ENCODE results near the gene DNAJC16. TPM values are rescaled to one million over a fixed set of nuclear protein-coding genes. Genes with fewer than 3 reads are reported as not detected.

Gene DNAJC16
- total and polyA plus RNA-seq, 4 experiments from 2014 or later = 5.1 to 31.0 (median 18.9) TPM

DNA sequence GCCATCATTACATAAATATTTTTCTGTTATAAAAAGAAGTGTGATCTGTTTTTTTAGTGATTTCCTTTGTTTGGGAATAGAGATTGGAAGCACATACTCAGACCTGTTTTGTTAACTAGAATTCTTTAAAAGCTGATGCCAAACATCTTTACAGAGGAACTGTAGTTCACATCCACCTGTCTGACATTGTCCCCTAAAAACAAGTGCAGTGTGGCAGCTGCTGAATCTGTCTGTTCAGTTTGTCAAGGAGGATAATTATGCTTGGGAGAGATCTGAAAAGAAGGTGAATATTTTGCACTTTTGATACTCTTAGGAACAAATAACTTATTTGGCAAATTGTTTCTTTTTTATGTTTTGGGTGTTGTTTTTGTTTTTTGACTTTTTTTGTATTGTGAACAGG lies 44.6 kb downstream of the DNAJC16 start:
- Histone ChIP-seq H3K27ac (ENCODE audit: low read depth, low read length) (no peak overlapping the region), H3K4me1 (ENCODE audit: insufficient read depth, low read length) (no peaks in the 10 kb centered on the region), H3K4me3 (ENCODE audit: low read length in 2 of 2) (no peak overlapping the region), H3K36me3 (ENCODE audit: insufficient read depth, low read length) (peaks cover 29% of the 10 kb centered on the region), H3K27me3 (ENCODE audit: insufficient read depth, low read length) (no peaks in the 10 kb centered on the region), H3K9me3 (ENCODE audit: control insufficient read depth in 1 of 2, low read length in 2 of 2) (no peaks in the 10 kb centered on the region)
- Mint-ChIP-seq H3K9me3 (no peaks in the 10 kb centered on the region), H3K27me3 (no peaks in the 10 kb centered on the region), H3K4me3 (no peak overlapping the region), H3K27ac (peak overlapping the region in 5 of 7 donors; percentile 8 to 78 (median 62)), H3K4me1 (peaks cover 0 to 5% (median 1%) of the 10 kb centered on the region in 4 donors), H3K36me3 (peaks cover 35 to 65% of the 10 kb centered on the region in 2 donors)
- POLR2A ChIA-PET (ENCODE audit: partially characterized antibody) = no interaction called here
- intact Hi-C loops (cut with micrococcal nuclease) = no loop called here
- CTCF ChIA-PET (ENCODE audit: partially characterized antibody) = interaction anchor here (1.2 kb wide), 1 partner anchor 9 kb away, joined by 3 read pairs; no protein-coding TSS in a partner anchor
- no peak for DNase-seq

DNA sequence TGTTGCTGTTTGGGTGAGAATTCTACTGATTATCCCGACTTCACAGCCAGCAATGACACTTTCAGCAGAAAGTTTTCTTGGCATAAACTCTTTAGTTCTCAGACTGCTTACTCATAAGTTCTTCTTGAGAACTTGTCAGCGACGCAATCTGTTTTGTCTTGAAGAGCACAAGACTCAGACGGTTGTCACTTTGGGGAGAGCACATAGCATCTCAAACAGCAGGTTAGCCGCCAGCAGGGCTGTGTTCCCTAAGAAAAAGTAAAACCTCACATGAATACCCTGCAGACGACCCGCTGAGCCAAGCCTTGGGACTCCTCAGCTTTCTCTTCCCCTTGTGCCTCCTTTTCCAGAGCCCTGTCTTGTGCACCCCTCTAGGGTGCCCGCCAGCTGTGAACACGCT lies 46.8 kb downstream of the DNAJC16 start:
- H3K36me3 Mint-ChIP-seq = peaks cover 29 to 45% of the 10 kb centered on the region in 2 donors
- CTCF ChIA-PET (ENCODE audit: partially characterized antibody) = no interaction called here

DNA sequence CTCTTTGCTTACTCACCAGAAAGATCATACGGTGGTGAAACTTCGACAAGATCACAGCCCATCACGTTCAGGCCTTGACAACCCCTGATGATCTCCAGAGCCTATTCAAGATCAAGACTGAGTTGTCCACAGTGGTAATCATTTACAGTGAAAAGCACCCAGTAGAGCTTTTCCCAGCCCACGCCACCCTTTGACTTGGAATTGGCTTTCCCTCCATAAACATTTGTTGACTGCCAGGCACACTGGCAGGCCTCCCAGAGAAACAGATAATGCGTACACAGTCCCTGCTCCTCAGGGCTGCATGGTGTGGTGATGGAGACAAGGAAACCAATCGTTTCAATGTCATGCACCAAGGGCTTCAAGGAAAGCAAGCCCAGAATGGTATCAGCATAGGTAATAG lies 48.1 kb downstream of the DNAJC16 start:
- Histone ChIP-seq H3K4me3 (ENCODE audit: low read length in 2 of 2) (no peak overlapping the region), H3K9me3 (ENCODE audit: control insufficient read depth in 1 of 2, low read length in 2 of 2) (no peaks in the 10 kb centered on the region), H3K4me1 (ENCODE audit: insufficient read depth, low read length) (peaks cover 28% of the 10 kb centered on the region), H3K27ac (ENCODE audit: low read depth, low read length) (no peak overlapping the region), H3K36me3 (ENCODE audit: insufficient read depth, low read length) (peaks cover 12% of the 10 kb centered on the region), H3K27me3 (ENCODE audit: insufficient read depth, low read length) (no peaks in the 10 kb centered on the region)
- H3K27ac Mint-ChIP-seq = peak overlapping the region in 5 of 7 donors; percentile 24 to 84 (median 69)
- intact Hi-C loops (cut with micrococcal nuclease) = no loop called here
- H3K27me3 Mint-ChIP-seq = no peaks in the 10 kb centered on the region
- no peak for DNase-seq
- peaks cover 21 to 36% (median 27%) of the 10 kb centered on the region in 4 donors for H3K4me1 Mint-ChIP-seq
- H3K4me3 Mint-ChIP-seq = peak overlapping the region in 1 of 8 donors; percentile 1
- ChIA-PET POLR2A (ENCODE audit: partially characterized antibody) (no interaction called here), CTCF (ENCODE audit: partially characterized antibody) (no interaction called here)
- H3K9me3 Mint-ChIP-seq = no peaks in the 10 kb centered on the region
- peaks cover 22 to 35% of the 10 kb centered on the region in 2 donors for H3K36me3 Mint-ChIP-seq

More for the DNA sequence above, 46.8 kb downstream of the DNAJC16 start:
- Mint-ChIP-seq H3K4me3 (no peak overlapping the region), H3K9me3 (no peaks in the 10 kb centered on the region), H3K27me3 (no peaks in the 10 kb centered on the region), H3K27ac (peak overlapping the region in 1 of 7 donors; percentile 19), H3K4me1 (peaks cover 8 to 23% (median 15%) of the 10 kb centered on the region in 4 donors)
- peaks cover 12% of the 10 kb centered on the region for H3K36me3 ChIP-seq (ENCODE audit: insufficient read depth, low read length)
- POLR2A ChIA-PET (ENCODE audit: partially characterized antibody) = no interaction called here
- no peak overlapping the region for H3K27ac ChIP-seq (ENCODE audit: low read depth, low read length)
- peaks cover 15% of the 10 kb centered on the region for H3K4me1 ChIP-seq (ENCODE audit: insufficient read depth, low read length)
- H3K9me3 ChIP-seq (ENCODE audit: control insufficient read depth in 1 of 2, low read length in 2 of 2) = no peaks in the 10 kb centered on the region
- no peaks in the 10 kb centered on the region for H3K27me3 ChIP-seq (ENCODE audit: insufficient read depth, low read length)
- H3K4me3 ChIP-seq (ENCODE audit: low read length in 2 of 2) = no peak overlapping the region
- DNase-seq = no peak
- intact Hi-C loops (cut with micrococcal nuclease) = no loop called here

DNA sequence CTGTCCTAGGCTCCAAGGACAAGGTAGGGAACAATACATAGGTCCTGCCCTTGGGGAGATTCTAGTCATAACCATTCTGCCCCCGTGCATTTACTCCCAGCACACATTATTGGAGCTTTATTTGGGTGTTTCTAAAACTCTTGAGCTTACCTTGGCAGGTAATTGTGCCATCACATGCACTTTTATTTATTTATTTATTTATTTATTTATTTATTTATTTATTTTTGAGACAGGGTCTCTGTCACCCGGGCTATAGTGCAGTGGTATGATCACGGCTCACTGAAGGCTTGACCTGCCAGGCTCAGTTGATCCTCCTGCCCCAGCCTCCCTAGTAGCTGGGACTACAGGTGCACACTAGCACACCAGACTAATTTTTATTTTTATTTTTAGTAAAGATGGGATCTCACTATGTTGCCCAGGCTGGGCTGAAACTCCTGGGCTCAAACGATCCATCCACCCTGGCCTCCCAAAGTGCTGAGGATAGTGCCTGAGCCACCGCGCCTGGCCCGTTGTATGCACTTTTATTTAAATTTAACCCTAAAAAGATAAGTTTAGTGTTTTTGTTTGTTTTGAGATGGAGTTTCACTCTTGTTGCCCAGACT lies 49.0 kb downstream of the DNAJC16 start:
- no peak overlapping the region for H3K27ac ChIP-seq (ENCODE audit: low read depth, low read length)
- no peak overlapping the region for H3K4me3 Mint-ChIP-seq
- DNase-seq = no peak
- peaks cover 18 to 29% of the 10 kb centered on the region in 2 donors for H3K36me3 Mint-ChIP-seq
- H3K27ac Mint-ChIP-seq = peak overlapping the region in 2 of 7 donors; percentile 70 to 84
- H3K4me3 ChIP-seq (ENCODE audit: low read length in 2 of 2) = no peak overlapping the region
- intact Hi-C loops (cut with micrococcal nuclease) = no loop called here
- no peaks in the 10 kb centered on the region for H3K9me3 ChIP-seq (ENCODE audit: control insufficient read depth in 1 of 2, low read length in 2 of 2)
- no peaks in the 10 kb centered on the region for H3K9me3 Mint-ChIP-seq
- H3K27me3 ChIP-seq (ENCODE audit: insufficient read depth, low read length) = no peaks in the 10 kb centered on the region
- H3K27me3 Mint-ChIP-seq = no peaks in the 10 kb centered on the region
- CTCF ChIA-PET (ENCODE audit: partially characterized antibody) = no interaction called here
- peaks cover 37% of the 10 kb centered on the region for H3K4me1 ChIP-seq (ENCODE audit: insufficient read depth, low read length)
- POLR2A ChIA-PET (ENCODE audit: partially characterized antibody) = interaction anchor here (0.8 kb wide), 1 partner anchor 13 kb away, joined by 3 read pairs; no protein-coding TSS in a partner anchor
- peaks cover 9% of the 10 kb centered on the region for H3K36me3 ChIP-seq (ENCODE audit: insufficient read depth, low read length)
- H3K4me1 Mint-ChIP-seq = peaks cover 23 to 44% (median 34%) of the 10 kb centered on the region in 4 donors

DNA sequence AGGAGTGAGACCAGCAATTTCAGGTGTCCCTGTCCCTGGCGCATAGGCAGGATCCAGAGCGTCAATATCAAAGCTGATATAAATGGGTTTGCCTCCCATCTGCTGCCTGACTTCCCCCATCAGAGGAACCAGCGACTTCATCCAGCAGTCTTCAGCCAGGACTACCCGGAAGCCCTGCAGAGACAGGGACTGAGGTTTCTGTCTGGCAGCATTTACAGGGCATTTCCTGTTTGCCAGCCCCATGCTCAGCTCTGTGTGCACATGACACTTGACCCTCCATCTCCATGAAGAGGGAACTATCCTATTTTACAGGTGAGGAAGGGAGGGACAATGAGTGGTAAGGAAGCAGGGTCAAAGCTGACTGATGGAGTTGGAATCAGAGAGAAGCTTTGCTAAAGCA lies 51.0 kb downstream of the DNAJC16 start:
- Mint-ChIP-seq H3K9me3 (no peaks in the 10 kb centered on the region), H3K27me3 (no peaks in the 10 kb centered on the region), H3K4me3 (peak overlapping the region; percentile 46 to 67 (median 64)), H3K36me3 (peaks cover 11 to 17% of the 10 kb centered on the region in 2 donors), H3K4me1 (peaks cover 23 to 49% (median 38%) of the 10 kb centered on the region in 4 donors), H3K27ac (peak overlapping the region; percentile 78 to 96 (median 93))
- Histone ChIP-seq H3K4me3 (ENCODE audit: low read length in 2 of 2) (peak overlapping the region in 1 of 2 donors; percentile 43), H3K36me3 (ENCODE audit: insufficient read depth, low read length) (no peaks in the 10 kb centered on the region), H3K27ac (ENCODE audit: low read depth, low read length) (peak overlapping the region; percentile 24), H3K27me3 (ENCODE audit: insufficient read depth, low read length) (no peaks in the 10 kb centered on the region), H3K4me1 (ENCODE audit: insufficient read depth, low read length) (peaks cover 37% of the 10 kb centered on the region), H3K9me3 (ENCODE audit: control insufficient read depth in 1 of 2, low read length in 2 of 2) (no peaks in the 10 kb centered on the region)
- CTCF ChIA-PET (ENCODE audit: partially characterized antibody) = interaction anchor here (1.6 kb wide), 1 partner anchor 12 kb away, joined by 4 read pairs; no protein-coding TSS in a partner anchor
- peak in 1 of 5 donors; percentile 14 for DNase-seq
- POLR2A ChIA-PET (ENCODE audit: partially characterized antibody) = interaction anchor here (0.6 to 3.2 kb wide), 5 partner anchors 17 to 50 kb away, joined by 3 to 37 read pairs (median 9); partner anchors contain the start of gene DNAJC16
- intact Hi-C loops (cut with micrococcal nuclease) = loop anchor here (2.0 kb wide), 1 partner anchor 25 kb away; no protein-coding TSS in a partner anchor

DNA sequence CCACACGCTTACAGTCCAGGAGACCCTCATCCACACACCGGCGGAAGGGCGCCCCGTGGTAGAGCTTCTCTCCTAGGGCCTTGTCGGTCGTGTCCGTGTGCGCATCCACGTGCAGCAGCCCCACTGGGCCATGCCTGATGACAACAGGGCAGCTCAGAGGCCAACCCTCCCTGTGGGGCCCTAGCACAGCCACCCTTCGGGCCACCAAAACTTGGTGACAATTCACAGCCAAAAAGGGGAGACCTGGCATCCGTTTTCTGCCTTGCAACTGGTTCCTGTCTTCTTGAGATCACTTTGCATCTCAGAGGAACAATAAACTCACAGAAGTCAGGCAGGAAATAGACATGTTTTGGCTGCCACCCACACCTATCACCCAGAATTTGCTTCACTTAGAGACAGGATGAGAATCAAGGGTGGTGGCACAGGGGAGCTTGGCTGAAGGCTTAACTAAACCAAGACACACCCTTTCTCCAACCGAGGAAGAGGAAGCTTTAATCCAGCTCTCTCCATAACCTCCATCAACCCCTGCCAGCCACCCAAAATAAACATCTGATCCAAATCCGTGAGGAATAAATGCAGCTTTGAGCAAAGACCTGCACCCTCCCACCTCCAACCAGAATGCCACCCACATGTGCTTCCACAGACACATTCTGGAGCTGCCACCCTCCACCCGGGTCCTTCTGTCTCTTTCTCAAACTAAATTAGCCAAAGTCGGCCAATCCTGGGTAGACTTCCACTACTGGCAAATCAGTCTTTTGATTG lies 52.5 kb downstream of the DNAJC16 start:
- H3K27me3 Mint-ChIP-seq = no peaks in the 10 kb centered on the region
- no peaks in the 10 kb centered on the region for H3K36me3 ChIP-seq (ENCODE audit: insufficient read depth, low read length)
- H3K9me3 Mint-ChIP-seq = no peaks in the 10 kb centered on the region
- peak overlapping the region; percentile 44 for H3K27ac ChIP-seq (ENCODE audit: low read depth, low read length)
- no peaks in the 10 kb centered on the region for H3K9me3 ChIP-seq (ENCODE audit: control insufficient read depth in 1 of 2, low read length in 2 of 2)
- H3K36me3 Mint-ChIP-seq = peaks cover 11% of the 10 kb centered on the region in 2 donors
- H3K4me3 ChIP-seq (ENCODE audit: low read length in 2 of 2) = peak overlapping the region in 1 of 2 donors; percentile 47
- H3K27ac Mint-ChIP-seq = peak overlapping the region; percentile 91 to 96 (median 95)
- H3K27me3 ChIP-seq (ENCODE audit: insufficient read depth, low read length) = no peaks in the 10 kb centered on the region
- ChIA-PET POLR2A (ENCODE audit: partially characterized antibody) (interaction anchor here (0.7 to 3.5 kb wide), 9 partner anchors 9 to 268 kb away, joined by 3 to 37 read pairs (median 6); partner anchors contain the start of genes DDI2, DNAJC16 and SPEN), CTCF (ENCODE audit: partially characterized antibody) (interaction anchor here (0.5 to 1.3 kb wide), 8 partner anchors 8 to 826 kb away, joined by 3 to 4 read pairs (median 3); no protein-coding TSS in a partner anchor)
- peak in 4 of 5 donors; percentile 52 to 65 (median 56) for DNase-seq
- intact Hi-C loops (cut with micrococcal nuclease) = loop anchor here (1.0 to 2.0 kb wide), 3 partner anchors 24 to 55 kb away; partner anchors contain the start of genes CASP9 and DDI2
- H3K4me1 Mint-ChIP-seq = peaks cover 28 to 63% (median 49%) of the 10 kb centered on the region in 4 donors
- peak overlapping the region; percentile 21 to 82 (median 64) for H3K4me3 Mint-ChIP-seq
- peaks cover 50% of the 10 kb centered on the region for H3K4me1 ChIP-seq (ENCODE audit: insufficient read depth, low read length)
